Stomach (tissue), 9 donors: Measurements from ENCODE around the gene PPFIA1. TPM values are rescaled to one million over a fixed set of nuclear protein-coding genes. Genes with fewer than 3 reads are reported as not detected.
A peak's percentile ranks its signal among the peaks of the same experiment; 100 is the strongest.

Source experiments
- DNase-seq, 2 donors: peaks; one replicate each; pipeline versions ENCODE4 v3.0.0 to v3.0.0-alpha.2; 2013 to 2019
- H3K27ac ChIP-seq, 5 donors: fragments of 200-600 bp in 4 of 5; sonication (generic) in 4 of 5; one replicate each; pipeline ENCODE4 v1.5.1; 2013 to 2019; ENCODE audit warnings: mild to moderate bottlenecking in 1 of 5, moderate library complexity in 1 of 5
- H3K27me3 ChIP-seq, 3 donors: fragments of 200-600 bp; sonication (generic); one replicate each; pipeline ENCODE4 v1.5.1; 2017 to 2019; ENCODE audit warnings: mixed run types in 1 of 3
- H3K36me3 ChIP-seq, 4 donors: fragments of 200-600 bp; sonication (generic); 1 replicate in 3 of 4; 2 replicates in 1 of 4; pipeline ENCODE4 v1.5.1; 2016 to 2019
- H3K4me1 ChIP-seq, 4 donors: fragments of 200-600 bp; sonication (generic); one replicate each; pipeline ENCODE4 v1.5.1; 2016 to 2019
- H3K4me3 ChIP-seq, 4 donors: fragments of 200-600 bp; sonication (generic) in 3 of 4; one replicate each; pipeline ENCODE4 v1.5.1; 2016 to 2019; ENCODE audit warnings: mild to moderate bottlenecking in 1 of 4
- H3K9me3 ChIP-seq, 4 donors: fragments of 200-600 bp; sonication (generic); one replicate each; pipeline ENCODE4 v1.5.1; 2016 to 2019
- EP300 ChIP-seq: sonication (generic); formaldehyde crosslinking; IDR thresholded peaks from one replicate; pipeline ENCODE4 v1.6.1; 2017; ENCODE audit warnings: antibody characterized with exemption
- POLR2A ChIP-seq, 4 donors: fragments of 450-650 bp; IDR thresholded peaks; one replicate each; pipeline ENCODE4 v1.6.1; 2016; ENCODE audit warnings: antibody characterized with exemption in 4 of 4, control low read depth in 2 of 4, mild to moderate bottlenecking in 1 of 4, moderate library complexity in 1 of 4
- POLR2AphosphoS5 ChIP-seq, 3 donors: sonication (generic); formaldehyde crosslinking; IDR thresholded peaks; one replicate each; pipeline ENCODE4 v1.6.1; 2016; ENCODE audit warnings: antibody characterized with exemption in 3 of 3
- WGBS, 5 donors: extraction: QIAGEN DNeasy Blood & Tissue Kit in 3 of 5; methylation state at CpG; one replicate each; pipeline versions ENCODE4 v1.1.5 to v1.1.7; 2013 to 2018; 5-methylcytosine and 5-hydroxymethylcytosine counted together
- intact Hi-C: fragments of 100-400 bp; cut with DNase I; formaldehyde crosslinking; loops from one replicate; pipeline ENCODE4 v1.15.1; 2023; ENCODE audit warnings: low total_unique reads
- polyA plus RNA-seq, 3 donors: library from polyadenylated mRNA; stranded (reverse); fragments of 200-250 nt; gene quantifications; one replicate each; pipeline ENCODE4 v1.2.3, GENCODE V29; 2013
- total RNA-seq, 5 donors: library from RNA; depleted of rRNA; stranded (reverse); fragments of >200 nt; gene quantifications; one replicate each; pipeline versions ENCODE4 v1.1.0 to v1.2.3, GENCODE V29; 2014 to 2016
- TF ChIP-seq, protein P1 (sequence below), 7 experiments: fragments of 450-650 bp in 4 of 7; fragments of 200-600 bp in 3 of 7; sonication (generic) in 3 of 7; IDR thresholded peaks; one replicate each; pipeline ENCODE4 v1.5.1; 2016 to 2019; ENCODE audit warnings: antibody characterized with exemption in 7 of 7, control low read depth in 2 of 7, mild to moderate bottlenecking in 1 of 7
- donor health status: healthy with polysubstance abuse.
- donor health status: Bipolar disorder and iron deficiency.
- donor health status: healthy.

Gene PPFIA1
- total and polyA plus RNA-seq, 8 donors: 10.8 to 108 (median 35.5) TPM

GRCh38 chr11:70420496-70420895, 150.0 kb downstream of the PPFIA1 start:
- H3K9me3 ChIP-seq: no peaks in the 10 kb centered on the region
- intact Hi-C loops: no loop called here

GRCh38 chr11:70421123-70421522, 150.6 kb downstream of the PPFIA1 start:
- no peak for TF ChIP-seq POLR2AphosphoS5 (IDR thresholded peaks at IDR 0.05)
- TF ChIP-seq, protein P1, sequence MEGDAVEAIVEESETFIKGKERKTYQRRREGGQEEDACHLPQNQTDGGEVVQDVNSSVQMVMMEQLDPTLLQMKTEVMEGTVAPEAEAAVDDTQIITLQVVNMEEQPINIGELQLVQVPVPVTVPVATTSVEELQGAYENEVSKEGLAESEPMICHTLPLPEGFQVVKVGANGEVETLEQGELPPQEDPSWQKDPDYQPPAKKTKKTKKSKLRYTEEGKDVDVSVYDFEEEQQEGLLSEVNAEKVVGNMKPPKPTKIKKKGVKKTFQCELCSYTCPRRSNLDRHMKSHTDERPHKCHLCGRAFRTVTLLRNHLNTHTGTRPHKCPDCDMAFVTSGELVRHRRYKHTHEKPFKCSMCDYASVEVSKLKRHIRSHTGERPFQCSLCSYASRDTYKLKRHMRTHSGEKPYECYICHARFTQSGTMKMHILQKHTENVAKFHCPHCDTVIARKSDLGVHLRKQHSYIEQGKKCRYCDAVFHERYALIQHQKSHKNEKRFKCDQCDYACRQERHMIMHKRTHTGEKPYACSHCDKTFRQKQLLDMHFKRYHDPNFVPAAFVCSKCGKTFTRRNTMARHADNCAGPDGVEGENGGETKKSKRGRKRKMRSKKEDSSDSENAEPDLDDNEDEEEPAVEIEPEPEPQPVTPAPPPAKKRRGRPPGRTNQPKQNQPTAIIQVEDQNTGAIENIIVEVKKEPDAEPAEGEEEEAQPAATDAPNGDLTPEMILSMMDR (IDR thresholded peaks at IDR 0.05): no peak
- TF ChIP-seq EP300: no peak
- no peak for TF ChIP-seq POLR2A (IDR thresholded peaks at IDR 0.05)
- peaks cover 89 to 100% (median 100%) of the 10 kb centered on the region in 4 donors for H3K36me3 ChIP-seq
- H3K27me3 ChIP-seq: no peaks in the 10 kb centered on the region
- no peak for DNase-seq
- no peaks in the 10 kb centered on the region for H3K4me1 ChIP-seq
- intact Hi-C loops: no loop called here
- no peak overlapping the region for H3K4me3 ChIP-seq
- no peak overlapping the region for H3K27ac ChIP-seq
- 78 to 82% (median 80%) methylated on average over 12 to 13 of the region's 13 CpGs for WGBS, 5 donors
- no peaks in the 10 kb centered on the region for H3K9me3 ChIP-seq

More at GRCh38 chr11:70420496-70420895, 150.0 kb downstream of the PPFIA1 start:
- TF ChIP-seq EP300 (no peak), POLR2A (IDR thresholded peaks at IDR 0.05) (no peak), POLR2AphosphoS5 (IDR thresholded peaks at IDR 0.05) (no peak)
- TF ChIP-seq, protein P1 (IDR thresholded peaks at IDR 0.05): no peak
- H3K27ac ChIP-seq: no peak overlapping the region
- peaks cover 89 to 100% (median 100%) of the 10 kb centered on the region in 4 donors for H3K36me3 ChIP-seq
- no peak for DNase-seq
- H3K4me3 ChIP-seq: no peak overlapping the region
- no peaks in the 10 kb centered on the region for H3K4me1 ChIP-seq
- 84 to 95% (median 89%) methylated on average over 9 of the region's 9 CpGs for WGBS, 5 donors
- no peaks in the 10 kb centered on the region for H3K27me3 ChIP-seq

GRCh38 chr11:70422692-70423522, 152.4 kb downstream of the PPFIA1 start:
- H3K9me3 ChIP-seq: no peaks in the 10 kb centered on the region
- 89 to 93% (median 89%) methylated on average over 21 to 35 of the region's 35 CpGs for WGBS, 5 donors
- intact Hi-C loops: no loop called here
- peaks cover 84 to 100% (median 100%) of the 10 kb centered on the region in 4 donors for H3K36me3 ChIP-seq
- no peak overlapping the region for H3K27ac ChIP-seq
- no peak overlapping the region for H3K4me3 ChIP-seq
- no peak for TF ChIP-seq POLR2AphosphoS5 (IDR thresholded peaks at IDR 0.05)
- TF ChIP-seq EP300: no peak
- no peak for TF ChIP-seq POLR2A (IDR thresholded peaks at IDR 0.05)
- DNase-seq: no peak
- H3K27me3 ChIP-seq: no peaks in the 10 kb centered on the region
- no peaks in the 10 kb centered on the region for H3K4me1 ChIP-seq

DNA sequence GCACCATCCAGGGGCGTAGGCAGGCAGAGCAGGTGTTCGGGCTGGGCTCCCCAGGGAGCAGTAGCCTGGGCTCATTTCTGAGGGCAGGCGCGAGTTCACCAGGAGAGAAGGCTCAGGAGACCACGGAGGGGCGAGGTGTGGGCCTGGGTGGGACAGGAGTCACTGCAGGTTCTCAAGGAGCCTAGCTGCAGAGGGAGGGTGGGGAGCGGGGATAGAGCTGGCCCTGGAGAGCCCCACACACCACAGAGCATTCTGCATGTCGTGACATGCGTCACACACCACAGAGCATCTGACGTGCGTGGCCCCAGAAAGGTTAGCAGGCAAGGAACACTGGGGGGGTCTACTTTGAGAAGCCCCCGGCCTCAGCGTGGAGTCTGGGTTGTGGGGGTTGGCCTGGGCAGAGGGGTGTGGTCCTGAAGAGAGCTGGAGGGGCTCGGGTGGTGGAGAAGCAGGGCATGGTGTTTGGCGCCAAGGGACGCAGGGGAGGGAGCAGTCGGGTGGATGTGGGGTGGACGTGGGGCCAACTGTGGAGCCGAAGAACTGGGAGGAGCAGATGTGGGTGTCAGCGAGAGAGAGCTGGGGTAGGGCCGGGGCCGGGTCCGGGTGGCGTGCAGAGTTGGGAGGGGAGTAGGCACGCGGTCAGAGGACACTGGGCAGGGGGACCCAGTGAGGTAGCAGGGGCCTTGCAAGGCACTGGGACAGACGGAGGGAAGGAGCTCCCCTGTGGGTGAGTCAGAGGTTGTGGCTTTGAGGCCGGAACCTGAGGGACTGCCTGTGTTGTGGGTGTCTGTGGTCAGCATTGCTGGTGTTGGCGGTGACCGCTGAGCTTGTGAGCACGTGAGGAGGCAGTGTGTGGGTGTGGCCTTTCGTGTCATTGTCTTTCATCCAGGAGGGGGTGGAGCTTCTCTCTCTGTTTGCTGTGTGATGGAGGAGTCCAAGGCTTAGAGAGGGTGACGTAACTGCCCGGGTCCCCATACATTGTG, 153.3 kb downstream of the PPFIA1 start:
- WGBS, 5 donors: 84 to 89% (median 88%) methylated on average over 32 to 34 of the region's 34 CpGs
- intact Hi-C loops: no loop called here
- H3K9me3 ChIP-seq: no peaks in the 10 kb centered on the region
- H3K36me3 ChIP-seq: peaks cover 77 to 100% (median 97%) of the 10 kb centered on the region in 4 donors
- H3K4me1 ChIP-seq: no peaks in the 10 kb centered on the region
- no peaks in the 10 kb centered on the region for H3K27me3 ChIP-seq
- peak in 1 of 2 donors; percentile 29 for DNase-seq
- TF ChIP-seq POLR2AphosphoS5 (IDR thresholded peaks at IDR 0.05): no peak
- TF ChIP-seq POLR2A (IDR thresholded peaks at IDR 0.05): no peak
- TF ChIP-seq, protein P1 (IDR thresholded peaks at IDR 0.05): no peak
- no peak for TF ChIP-seq EP300
- H3K27ac ChIP-seq: no peak overlapping the region
- no peak overlapping the region for H3K4me3 ChIP-seq
